ENCODE measurements around the gene HLA-DOA.

Gene HLA-DOA

DNA sequence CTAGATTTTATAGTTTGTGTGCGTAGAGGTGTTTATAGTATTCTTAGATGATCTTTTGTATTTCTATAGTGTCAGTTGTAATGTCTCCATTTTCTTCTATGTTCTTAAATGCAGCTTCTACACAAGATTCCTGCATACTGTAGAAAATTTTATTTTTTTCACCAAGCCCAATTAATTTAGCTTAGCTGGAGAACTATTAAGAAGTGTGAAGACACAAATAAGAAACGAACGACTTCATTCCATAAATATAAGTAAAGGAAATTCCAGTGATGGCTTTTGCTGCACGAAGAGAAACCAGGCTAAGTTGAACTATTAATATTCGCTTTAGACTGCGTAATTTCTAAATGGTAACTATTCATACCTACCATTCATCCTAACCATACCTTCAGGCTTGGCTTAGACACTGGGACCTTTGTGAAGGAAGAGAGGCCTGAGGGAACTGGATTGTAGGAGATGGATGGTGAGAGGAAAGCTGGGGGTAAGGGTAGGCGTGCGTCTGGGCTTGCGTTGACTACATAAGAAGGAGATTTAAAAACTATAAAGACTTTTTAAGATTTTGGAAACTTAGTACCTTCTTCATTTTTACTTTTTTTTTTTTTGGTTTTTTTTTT lies 15.9 kb downstream of the HLA-DOA start:
- no peaks in the 10 kb centered on the region for H3K36me3 ChIP-seq (ENCODE audit: control insufficient read depth, insufficient read depth, low read length)
- no peaks in the 10 kb centered on the region for H3K4me1 ChIP-seq (ENCODE audit: control insufficient read depth, insufficient read depth, low read length)
- H3K9me3 ChIP-seq (ENCODE audit: control insufficient read depth, low read length) = no peaks in the 10 kb centered on the region
- H3K4me3 ChIP-seq (ENCODE audit: insufficient read depth, low read depth, low read length) = no peak overlapping the region
- no peaks in the 10 kb centered on the region for H3K27me3 ChIP-seq (ENCODE audit: control insufficient read depth, insufficient read depth, low read length, poor library complexity, severe bottlenecking)
- WGBS, 2 experiments = 83 to 90% methylated on average over 6 to 9 of the region's 9 CpGs
- H3K27ac ChIP-seq (ENCODE audit: insufficient read depth, low read depth, low read length, poor library complexity, severe bottlenecking) = no peak overlapping the region

DNA sequence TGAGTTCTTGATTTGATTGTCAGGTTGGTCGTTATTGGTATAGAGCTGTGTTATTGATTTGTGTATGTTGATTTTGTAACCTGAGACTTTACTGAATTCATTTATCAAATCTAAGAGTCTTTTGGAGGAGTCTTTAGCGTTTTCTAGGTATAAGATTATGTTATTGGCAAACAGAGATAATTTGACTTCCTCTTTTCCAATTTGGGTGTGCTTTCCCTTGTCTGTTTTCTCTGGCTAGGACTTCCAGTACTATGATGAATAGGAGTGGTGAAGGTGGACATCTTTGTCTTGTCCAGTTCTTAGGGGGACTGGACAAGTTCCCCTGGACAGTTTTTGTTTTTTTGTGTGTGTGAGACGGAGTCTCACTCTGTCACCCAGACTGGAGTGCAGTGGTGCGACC lies 17.4 kb downstream of the HLA-DOA start:
- 77 to 89% methylated on average over 4 of the region's 4 CpGs for WGBS, 2 experiments
- no peaks in the 10 kb centered on the region for H3K9me3 ChIP-seq (ENCODE audit: control insufficient read depth, low read length)
- H3K4me1 ChIP-seq (ENCODE audit: control insufficient read depth, insufficient read depth, low read length) = no peaks in the 10 kb centered on the region
- no peaks in the 10 kb centered on the region for H3K27me3 ChIP-seq (ENCODE audit: control insufficient read depth, insufficient read depth, low read length, poor library complexity, severe bottlenecking)
- no peak overlapping the region for H3K4me3 ChIP-seq (ENCODE audit: insufficient read depth, low read depth, low read length)
- H3K27ac ChIP-seq (ENCODE audit: insufficient read depth, low read depth, low read length, poor library complexity, severe bottlenecking) = no peak overlapping the region
- H3K36me3 ChIP-seq (ENCODE audit: control insufficient read depth, insufficient read depth, low read length) = no peaks in the 10 kb centered on the region

DNA sequence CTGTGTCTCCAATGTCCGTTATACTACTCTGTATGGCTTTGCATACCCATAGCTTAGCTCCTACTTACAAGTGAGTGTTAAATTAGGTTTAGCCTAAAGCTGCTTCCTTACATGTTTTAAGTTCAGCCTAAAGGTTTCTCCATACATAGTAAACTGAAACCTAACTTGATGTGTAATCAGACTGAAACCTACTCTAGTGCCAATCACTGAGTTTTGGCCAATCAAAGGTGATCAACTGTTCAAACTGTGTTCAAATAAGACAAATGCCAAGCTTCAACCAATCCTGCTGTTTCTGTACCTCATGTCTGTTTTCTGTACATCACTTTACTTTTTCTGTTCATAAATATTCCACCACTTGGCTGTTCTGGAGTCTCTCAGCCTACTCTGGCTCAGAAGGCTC lies 20.0 kb downstream of the HLA-DOA start:
- Histone ChIP-seq H3K4me3 (ENCODE audit: insufficient read depth, low read depth, low read length) (no peak overlapping the region), H3K27me3 (ENCODE audit: control insufficient read depth, insufficient read depth, low read length, poor library complexity, severe bottlenecking) (no peaks in the 10 kb centered on the region), H3K9me3 (ENCODE audit: control insufficient read depth, low read length) (no peaks in the 10 kb centered on the region), H3K27ac (ENCODE audit: insufficient read depth, low read depth, low read length, poor library complexity, severe bottlenecking) (no peak overlapping the region), H3K4me1 (ENCODE audit: control insufficient read depth, insufficient read depth, low read length) (no peaks in the 10 kb centered on the region), H3K36me3 (ENCODE audit: control insufficient read depth, insufficient read depth, low read length) (no peaks in the 10 kb centered on the region)
- 80 to 93% methylated on average over 1 of the region's 1 CpG for WGBS, 2 experiments

DNA sequence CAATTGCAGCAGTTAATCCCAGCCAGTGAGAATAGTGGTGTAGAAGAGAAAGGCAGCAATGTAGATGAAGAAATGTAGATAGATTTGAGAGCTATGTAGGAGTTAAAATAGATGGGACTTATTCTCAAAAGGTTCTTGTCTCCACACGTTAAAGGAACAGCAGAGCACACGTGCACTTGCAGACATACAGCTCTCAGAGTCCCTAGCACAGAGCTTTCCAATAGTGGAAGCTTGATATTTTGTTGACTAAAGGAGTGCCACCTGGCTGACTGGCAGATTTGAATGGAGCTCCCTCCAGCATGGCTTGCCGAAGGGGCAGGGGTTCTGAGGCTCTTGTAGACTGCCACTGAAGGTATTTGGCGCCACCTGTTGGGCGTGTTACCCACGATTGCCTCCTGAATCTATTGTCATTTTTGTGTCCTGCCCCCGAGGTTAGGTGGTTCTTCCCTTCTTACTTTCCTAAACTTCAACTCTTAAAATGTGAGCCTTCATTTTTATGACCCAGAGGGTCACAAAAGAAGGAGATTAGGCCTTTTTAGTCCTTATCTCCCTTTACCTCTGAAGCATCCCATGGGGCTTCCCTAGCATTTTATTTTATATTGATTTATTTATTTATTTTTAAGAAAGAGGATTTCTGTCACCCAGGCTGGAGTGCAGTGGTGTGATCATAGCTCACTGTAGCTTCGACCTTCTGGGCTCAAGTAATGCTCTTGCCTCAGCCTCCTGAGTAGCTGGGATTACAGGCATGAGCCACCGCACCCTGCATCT lies 24.6 kb downstream of the HLA-DOA start:
- Histone ChIP-seq H3K9me3 (ENCODE audit: control insufficient read depth, low read length) (no peaks in the 10 kb centered on the region), H3K36me3 (ENCODE audit: control insufficient read depth, insufficient read depth, low read length) (peaks cover 21% of the 10 kb centered on the region), H3K27me3 (ENCODE audit: control insufficient read depth, insufficient read depth, low read length, poor library complexity, severe bottlenecking) (no peaks in the 10 kb centered on the region), H3K4me3 (ENCODE audit: insufficient read depth, low read depth, low read length) (no peak overlapping the region), H3K4me1 (ENCODE audit: control insufficient read depth, insufficient read depth, low read length) (no peaks in the 10 kb centered on the region), H3K27ac (ENCODE audit: insufficient read depth, low read depth, low read length, poor library complexity, severe bottlenecking) (no peak overlapping the region)
- WGBS, 2 experiments = 13 to 17% methylated on average over 9 of the region's 9 CpGs

DNA sequence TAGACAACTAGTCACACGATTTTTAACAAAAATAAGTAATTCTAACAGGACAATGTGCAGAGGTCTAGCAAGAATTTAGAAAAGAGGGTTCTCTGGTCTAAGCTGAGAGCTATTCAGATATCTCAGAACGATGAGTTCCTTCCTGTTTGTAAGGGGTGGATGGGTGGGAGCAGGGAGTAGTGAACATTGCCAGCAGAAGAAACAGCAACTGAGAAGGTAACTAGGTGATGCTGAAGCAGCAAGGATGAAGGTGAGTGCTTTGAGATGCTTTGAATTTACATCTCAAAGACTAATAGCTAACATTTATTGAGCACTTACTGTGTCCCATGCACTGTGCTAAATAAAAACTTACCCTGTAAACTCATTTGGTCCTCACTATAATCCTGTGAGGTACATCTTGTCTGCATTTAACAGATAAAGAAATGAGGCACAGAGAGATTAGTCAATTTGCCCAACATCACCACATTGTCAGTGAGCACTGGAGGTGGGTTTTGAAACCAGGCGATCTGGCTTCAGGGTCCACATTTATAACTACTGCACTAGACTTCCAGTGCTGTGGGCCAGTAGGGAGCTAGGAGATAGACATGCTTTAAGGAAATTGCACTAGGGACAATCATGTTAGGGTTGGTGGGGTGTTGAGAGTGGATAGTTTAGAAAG lies 25.3 kb downstream of the HLA-DOA start:
- H3K27me3 ChIP-seq (ENCODE audit: control insufficient read depth, insufficient read depth, low read length, poor library complexity, severe bottlenecking) = no peaks in the 10 kb centered on the region
- no peak overlapping the region for H3K4me3 ChIP-seq (ENCODE audit: insufficient read depth, low read depth, low read length)
- 81 to 88% methylated on average over 2 to 3 of the region's 3 CpGs for WGBS, 2 experiments
- no peak overlapping the region for H3K27ac ChIP-seq (ENCODE audit: insufficient read depth, low read depth, low read length, poor library complexity, severe bottlenecking)
- no peaks in the 10 kb centered on the region for H3K9me3 ChIP-seq (ENCODE audit: control insufficient read depth, low read length)
- H3K36me3 ChIP-seq (ENCODE audit: control insufficient read depth, insufficient read depth, low read length) = peaks cover 28% of the 10 kb centered on the region
- H3K4me1 ChIP-seq (ENCODE audit: control insufficient read depth, insufficient read depth, low read length) = no peaks in the 10 kb centered on the region

DNA sequence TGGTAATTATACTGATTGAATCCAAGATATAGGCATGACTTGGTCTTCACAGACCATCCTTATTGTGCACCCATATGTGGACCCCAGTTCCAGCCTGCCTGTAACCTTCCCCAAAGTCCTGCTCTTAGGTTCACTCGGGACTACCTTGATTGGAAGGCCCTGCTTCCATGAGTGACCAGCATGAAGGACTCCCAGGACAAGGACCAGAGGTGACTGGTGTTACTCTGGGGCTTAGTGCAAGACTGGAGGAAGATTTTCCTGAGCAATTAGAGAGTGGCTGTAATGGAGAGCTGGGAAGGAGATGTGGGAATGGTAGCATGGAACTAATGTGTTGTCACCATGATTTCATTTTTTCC lies 25.9 kb downstream of the HLA-DOA start:
- no peaks in the 10 kb centered on the region for H3K9me3 ChIP-seq (ENCODE audit: control insufficient read depth, low read length)
- H3K27ac ChIP-seq (ENCODE audit: insufficient read depth, low read depth, low read length, poor library complexity, severe bottlenecking) = no peak overlapping the region
- no peaks in the 10 kb centered on the region for H3K4me1 ChIP-seq (ENCODE audit: control insufficient read depth, insufficient read depth, low read length)
- no peak overlapping the region for H3K4me3 ChIP-seq (ENCODE audit: insufficient read depth, low read depth, low read length)
- H3K36me3 ChIP-seq (ENCODE audit: control insufficient read depth, insufficient read depth, low read length) = peaks cover 34% of the 10 kb centered on the region
- WGBS, 2 experiments = 92 to 100% methylated on average over 1 of the region's 1 CpG
- H3K27me3 ChIP-seq (ENCODE audit: control insufficient read depth, insufficient read depth, low read length, poor library complexity, severe bottlenecking) = no peaks in the 10 kb centered on the region

DNA sequence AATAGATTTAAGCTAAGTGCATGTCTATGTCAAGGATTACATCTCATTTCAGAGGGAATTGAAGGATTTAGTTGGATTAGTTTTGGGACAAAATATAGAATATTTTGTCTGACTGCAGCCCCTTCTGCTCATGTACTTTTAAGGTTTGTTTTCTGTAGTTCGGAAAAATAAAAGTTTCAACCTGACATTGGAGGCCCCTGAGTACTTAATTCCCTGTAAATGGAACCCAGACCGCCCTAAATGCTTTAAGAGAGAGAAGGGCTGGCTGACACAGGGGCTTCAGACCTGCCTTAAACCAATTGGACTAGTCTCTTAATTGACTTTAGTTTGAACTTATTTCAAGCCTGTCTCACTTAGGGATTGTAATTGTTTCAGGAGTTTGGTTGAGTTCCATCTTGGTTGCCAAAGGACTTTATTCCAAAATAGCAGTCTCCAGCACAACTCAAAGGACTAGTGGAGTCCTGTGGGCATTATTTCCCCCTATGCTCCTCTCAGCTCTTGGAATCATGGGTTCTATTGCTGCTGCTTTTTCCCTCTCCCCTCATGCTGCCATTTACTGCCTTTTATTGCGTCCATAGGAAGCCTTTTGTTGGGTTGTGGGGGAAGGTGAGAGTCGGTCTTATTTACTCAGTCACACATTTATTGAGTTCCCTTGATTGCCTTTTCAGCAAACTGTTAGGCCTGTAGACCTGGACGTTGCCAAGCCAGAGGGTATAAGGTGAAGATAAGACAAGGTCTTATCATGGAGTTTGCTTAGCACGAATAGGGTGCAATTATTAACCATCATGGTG lies 26.5 kb downstream of the HLA-DOA start:
- no peak overlapping the region for H3K4me3 ChIP-seq (ENCODE audit: insufficient read depth, low read depth, low read length)
- H3K27me3 ChIP-seq (ENCODE audit: control insufficient read depth, insufficient read depth, low read length, poor library complexity, severe bottlenecking) = no peaks in the 10 kb centered on the region
- H3K27ac ChIP-seq (ENCODE audit: insufficient read depth, low read depth, low read length, poor library complexity, severe bottlenecking) = peak overlapping the region; percentile 27
- H3K36me3 ChIP-seq (ENCODE audit: control insufficient read depth, insufficient read depth, low read length) = peaks cover 39% of the 10 kb centered on the region
- H3K9me3 ChIP-seq (ENCODE audit: control insufficient read depth, low read length) = no peaks in the 10 kb centered on the region
- 83 to 85% methylated on average over 5 to 6 of the region's 6 CpGs for WGBS, 2 experiments
- no peaks in the 10 kb centered on the region for H3K4me1 ChIP-seq (ENCODE audit: control insufficient read depth, insufficient read depth, low read length)

DNA sequence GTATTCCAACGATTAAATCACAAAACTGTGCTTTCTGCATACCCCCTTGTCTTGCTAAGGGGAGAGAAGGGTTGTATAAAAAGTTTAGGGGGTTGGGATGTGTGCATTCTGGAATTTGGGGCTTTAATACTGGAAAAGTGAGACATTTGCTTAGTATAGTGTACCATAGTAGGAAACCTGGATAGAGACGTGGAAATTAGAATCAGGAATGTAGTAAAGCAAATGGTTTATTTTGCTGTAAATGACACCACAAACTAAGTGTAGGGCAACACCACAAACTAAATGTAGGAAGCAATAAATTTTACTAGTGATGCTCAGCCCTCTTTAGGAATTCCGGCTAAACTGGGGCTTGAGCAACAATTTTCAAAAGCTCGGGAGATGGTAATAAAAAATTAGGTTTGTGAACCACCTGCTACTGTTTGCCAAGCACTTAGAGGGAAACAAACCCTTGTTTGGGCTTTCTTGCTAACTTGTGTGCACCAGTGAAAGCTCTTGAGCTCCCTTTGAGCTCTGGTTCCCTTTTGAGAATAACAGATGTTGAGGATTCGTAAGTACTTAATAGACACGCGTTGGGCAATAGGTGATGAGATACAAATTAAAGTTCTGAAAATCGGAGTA lies 27.2 kb downstream of the HLA-DOA start:
- Histone ChIP-seq H3K9me3 (ENCODE audit: control insufficient read depth, low read length) (no peaks in the 10 kb centered on the region), H3K4me3 (ENCODE audit: insufficient read depth, low read depth, low read length) (no peak overlapping the region), H3K4me1 (ENCODE audit: control insufficient read depth, insufficient read depth, low read length) (no peaks in the 10 kb centered on the region), H3K27ac (ENCODE audit: insufficient read depth, low read depth, low read length, poor library complexity, severe bottlenecking) (peak overlapping the region; percentile 36), H3K27me3 (ENCODE audit: control insufficient read depth, insufficient read depth, low read length, poor library complexity, severe bottlenecking) (no peaks in the 10 kb centered on the region), H3K36me3 (ENCODE audit: control insufficient read depth, insufficient read depth, low read length) (peaks cover 46% of the 10 kb centered on the region)
- WGBS, 2 experiments = 88 to 94% methylated on average over 8 of the region's 8 CpGs

DNA sequence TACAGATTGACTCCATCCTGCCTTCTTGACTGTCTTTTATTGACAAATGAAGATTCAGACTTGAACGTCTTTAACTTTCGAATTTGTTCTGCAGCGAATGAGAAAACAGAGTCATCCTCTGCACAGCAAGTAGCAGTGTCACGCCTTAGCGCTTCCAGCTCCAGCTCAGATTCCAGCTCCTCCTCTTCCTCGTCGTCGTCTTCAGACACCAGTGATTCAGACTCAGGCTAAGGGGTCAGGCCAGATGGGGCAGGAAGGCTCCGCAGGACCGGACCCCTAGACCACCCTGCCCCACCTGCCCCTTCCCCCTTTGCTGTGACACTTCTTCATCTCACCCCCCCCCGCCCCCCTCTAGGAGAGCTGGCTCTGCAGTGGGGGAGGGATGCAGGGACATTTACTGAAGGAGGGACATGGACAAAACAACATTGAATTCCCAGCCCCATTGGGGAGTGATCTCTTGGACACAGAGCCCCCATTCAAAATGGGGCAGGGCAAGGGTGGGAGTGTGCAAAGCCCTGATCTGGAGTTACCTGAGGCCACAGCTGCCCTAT lies 28.8 kb downstream of the HLA-DOA start:
- H3K27me3 ChIP-seq (ENCODE audit: control insufficient read depth, insufficient read depth, low read length, poor library complexity, severe bottlenecking) = no peaks in the 10 kb centered on the region
- no peaks in the 10 kb centered on the region for H3K9me3 ChIP-seq (ENCODE audit: control insufficient read depth, low read length)
- H3K27ac ChIP-seq (ENCODE audit: insufficient read depth, low read depth, low read length, poor library complexity, severe bottlenecking) = no peak overlapping the region
- peaks cover 63% of the 10 kb centered on the region for H3K36me3 ChIP-seq (ENCODE audit: control insufficient read depth, insufficient read depth, low read length)
- H3K4me1 ChIP-seq (ENCODE audit: control insufficient read depth, insufficient read depth, low read length) = peaks cover 3% of the 10 kb centered on the region
- 91 to 93% methylated on average over 10 of the region's 11 CpGs for WGBS, 2 experiments
- no peak overlapping the region for H3K4me3 ChIP-seq (ENCODE audit: insufficient read depth, low read depth, low read length)
